ENCODE measurements around the gene GNGT1. TPM values are rescaled to one million over a fixed set of nuclear protein-coding genes. Genes with fewer than 3 reads are reported as not detected.

Gene GNGT1
- not detected for total RNA-seq
- polyA plus RNA-seq, result not detected

GRCh38 chr7:93906267-93906666 lies at the start of gene GNGT1:
Gene GNGT1, plus strand, starts transcription at chr7:93906567. Its CDS starts 180 bp downstream, at chr7:93906747.
- H3K4me1 ChIP-seq (ENCODE audit: control insufficient read depth in 4 of 4, insufficient read depth in 4 of 4, low read length in 3 of 4), result no peaks in the 10 kb centered on the region
- no peak for TF ChIP-seq FOXA1 (IDR thresholded peaks at IDR 0.05)
- no peak for TF ChIP-seq EGR1 (IDR thresholded peaks at IDR 0.05; ENCODE audit: low read depth in 2 of 2)
- no peak for TF ChIP-seq REST (IDR thresholded peaks at IDR 0.05)
- no peak for TF ChIP-seq RAD21 (IDR thresholded peaks at IDR 0.05)
- no peak for TF ChIP-seq ATF3 (IDR thresholded peaks at IDR 0.05)
- no peak for TF ChIP-seq TAF1 (conservative IDR thresholded peaks at IDR 0.05)
- TF ChIP-seq ZBTB33 (IDR thresholded peaks at IDR 0.05), result no peak
- DNase-seq (ENCODE audit: low spot score), result no peak
- no peaks in the 10 kb centered on the region for H3K36me3 ChIP-seq (ENCODE audit: control insufficient read depth in 4 of 4, insufficient read depth in 3 of 4, low read depth in 1 of 4, low read length in 3 of 4)
- 83% methylated on average over 3 of the region's 3 CpGs for WGBS
- no peak within 1 kb of the TSS for H3K27ac ChIP-seq (ENCODE audit: low read depth in 1 of 2, low read length in 2 of 2)
- H3K4me3 ChIP-seq (ENCODE audit: low read depth in 1 of 3, low read length in 3 of 3), result no peak within 1 kb of the TSS
- H3K27me3 ChIP-seq (ENCODE audit: control insufficient read depth in 4 of 4, insufficient read depth in 4 of 4, low read length in 3 of 4), result peaks cover 0 to 3% (median under 1%) of the 10 kb centered on the region in 4 donors
- peak within 1 kb of the TSS in 1 of 2 donors; percentile 47 for H3K9ac ChIP-seq (ENCODE audit: low read depth in 1 of 2, low read length in 2 of 2)
- H3K9me3 ChIP-seq (ENCODE audit: control insufficient read depth in 4 of 4, low read length in 3 of 4), result no peaks in the 10 kb centered on the region

- no peaks in the 10 kb centered on the region for H3K4me1 ChIP-seq (ENCODE audit: control insufficient read depth in 4 of 4, insufficient read depth in 4 of 4, low read length in 3 of 4)
- no peaks in the 10 kb centered on the region for H3K9me3 ChIP-seq (ENCODE audit: control insufficient read depth in 4 of 4, low read length in 3 of 4)
- DNase-seq (ENCODE audit: low spot score), result no peak
- H3K27me3 ChIP-seq (ENCODE audit: control insufficient read depth in 4 of 4, insufficient read depth in 4 of 4, low read length in 3 of 4), result no peaks in the 10 kb centered on the region
- WGBS, result 81% methylated on average over 2 of the region's 2 CpGs
- no peak overlapping the region for H3K9ac ChIP-seq (ENCODE audit: low read depth in 1 of 2, low read length in 2 of 2)
- no peak overlapping the region for H3K4me3 ChIP-seq (ENCODE audit: low read depth in 1 of 3, low read length in 3 of 3)
- no peak overlapping the region for H3K27ac ChIP-seq (ENCODE audit: low read depth in 1 of 2, low read length in 2 of 2)
- H3K36me3 ChIP-seq (ENCODE audit: control insufficient read depth in 4 of 4, insufficient read depth in 3 of 4, low read depth in 1 of 4, low read length in 3 of 4), result no peaks in the 10 kb centered on the region
- TF ChIP-seq RAD21 (IDR thresholded peaks at IDR 0.05) (no peak), JUND (IDR thresholded peaks at IDR 0.05) (no peak), NR2F2 (IDR thresholded peaks at IDR 0.05) (no peak), REST (IDR thresholded peaks at IDR 0.05) (no peak), FOXA1 (IDR thresholded peaks at IDR 0.05) (no peak)
These were observed 47.5 kb upstream of the GNGT1 start for GRCh38 chr7:93858857-93859256.

Data from liver (tissue), 9 donors.